Measurements from ENCODE around the gene SLC12A7.

The SLC12A7 gene

GRCh38 chr5:1038417-1039209, 73.2 kb downstream of the SLC12A7 start:
- DNase-seq, result no peak

- DNase-seq, result no peak
These were observed 74.0 kb downstream of the SLC12A7 start for GRCh38 chr5:1037671-1038416.

GRCh38 chr5:1037123-1037670, 74.7 kb downstream of the SLC12A7 start:
- no peak for DNase-seq

GRCh38 chr5:1036504-1037122, 75.2 kb downstream of the SLC12A7 start:
- DNase-seq, result no peak

- no peak for DNase-seq
These were observed 76.2 kb downstream of the SLC12A7 start for GRCh38 chr5:1035421-1036405.

GRCh38 chr5:1034986-1035385, 76.9 kb downstream of the SLC12A7 start:
- no peak for DNase-seq

GRCh38 chr5:1034421-1034905, 77.4 kb downstream of the SLC12A7 start:
- DNase-seq, result no peak

- peak in 8 of 58 donors; percentile 9 to 60 (median 28) for DNase-seq
These were observed 78.0 kb downstream of the SLC12A7 start for GRCh38 chr5:1033606-1034420.

GRCh38 chr5:1033178-1033577, 78.7 kb downstream of the SLC12A7 start:
- DNase-seq, result no peak

GRCh38 chr5:1032551-1033027, 79.3 kb downstream of the SLC12A7 start:
- DNase-seq, result no peak

GRCh38 chr5:1032011-1032410, 79.9 kb downstream of the SLC12A7 start:
- no peak for DNase-seq

GRCh38 chr5:1031306-1031959, 80.4 kb downstream of the SLC12A7 start:
- no peak for DNase-seq

- no peak for DNase-seq
These were observed 81.0 kb downstream of the SLC12A7 start for GRCh38 chr5:1030801-1031271.

GRCh38 chr5:1029945-1030625, 81.8 kb downstream of the SLC12A7 start:
- no peak for DNase-seq

- no peak for DNase-seq
These were observed 82.5 kb downstream of the SLC12A7 start for GRCh38 chr5:1029282-1029944.

GRCh38 chr5:1028481-1029281, 83.2 kb downstream of the SLC12A7 start:
- DNase-seq, result no peak

Measured in anterior cingulate cortex (tissue), 58 donors.